ENCODE results near the gene MYCBPAP.

MYCBPAP gene

DNA sequence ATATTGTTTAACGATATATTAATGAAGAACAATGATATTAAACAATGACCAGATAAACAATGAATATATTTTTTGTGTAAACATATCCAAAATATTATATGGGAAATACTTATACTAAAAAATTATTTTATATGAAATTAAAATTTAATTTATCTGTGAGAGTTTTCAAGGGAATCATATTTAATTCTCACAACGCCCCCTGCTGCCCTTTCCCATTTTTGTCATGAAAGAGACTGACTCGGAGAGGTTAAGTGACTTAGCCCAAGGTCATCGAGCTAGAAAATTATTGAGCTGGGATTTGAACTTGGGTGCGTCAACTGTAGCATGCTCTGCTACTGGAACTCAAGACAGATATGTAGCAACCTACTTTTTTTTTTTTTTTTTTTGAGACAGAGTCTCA lies 7.2 kb upstream of the MYCBPAP start:
- DNase-seq (ENCODE audit: insufficient read length, low spot score) (no peak), FAIRE-seq (no peak)
- TF ChIP-seq, protein P1, sequence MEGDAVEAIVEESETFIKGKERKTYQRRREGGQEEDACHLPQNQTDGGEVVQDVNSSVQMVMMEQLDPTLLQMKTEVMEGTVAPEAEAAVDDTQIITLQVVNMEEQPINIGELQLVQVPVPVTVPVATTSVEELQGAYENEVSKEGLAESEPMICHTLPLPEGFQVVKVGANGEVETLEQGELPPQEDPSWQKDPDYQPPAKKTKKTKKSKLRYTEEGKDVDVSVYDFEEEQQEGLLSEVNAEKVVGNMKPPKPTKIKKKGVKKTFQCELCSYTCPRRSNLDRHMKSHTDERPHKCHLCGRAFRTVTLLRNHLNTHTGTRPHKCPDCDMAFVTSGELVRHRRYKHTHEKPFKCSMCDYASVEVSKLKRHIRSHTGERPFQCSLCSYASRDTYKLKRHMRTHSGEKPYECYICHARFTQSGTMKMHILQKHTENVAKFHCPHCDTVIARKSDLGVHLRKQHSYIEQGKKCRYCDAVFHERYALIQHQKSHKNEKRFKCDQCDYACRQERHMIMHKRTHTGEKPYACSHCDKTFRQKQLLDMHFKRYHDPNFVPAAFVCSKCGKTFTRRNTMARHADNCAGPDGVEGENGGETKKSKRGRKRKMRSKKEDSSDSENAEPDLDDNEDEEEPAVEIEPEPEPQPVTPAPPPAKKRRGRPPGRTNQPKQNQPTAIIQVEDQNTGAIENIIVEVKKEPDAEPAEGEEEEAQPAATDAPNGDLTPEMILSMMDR (IDR thresholded peaks at IDR 0.05; ENCODE audit: insufficient read depth, missing control alignments), result peak; percentile 58

DNA sequence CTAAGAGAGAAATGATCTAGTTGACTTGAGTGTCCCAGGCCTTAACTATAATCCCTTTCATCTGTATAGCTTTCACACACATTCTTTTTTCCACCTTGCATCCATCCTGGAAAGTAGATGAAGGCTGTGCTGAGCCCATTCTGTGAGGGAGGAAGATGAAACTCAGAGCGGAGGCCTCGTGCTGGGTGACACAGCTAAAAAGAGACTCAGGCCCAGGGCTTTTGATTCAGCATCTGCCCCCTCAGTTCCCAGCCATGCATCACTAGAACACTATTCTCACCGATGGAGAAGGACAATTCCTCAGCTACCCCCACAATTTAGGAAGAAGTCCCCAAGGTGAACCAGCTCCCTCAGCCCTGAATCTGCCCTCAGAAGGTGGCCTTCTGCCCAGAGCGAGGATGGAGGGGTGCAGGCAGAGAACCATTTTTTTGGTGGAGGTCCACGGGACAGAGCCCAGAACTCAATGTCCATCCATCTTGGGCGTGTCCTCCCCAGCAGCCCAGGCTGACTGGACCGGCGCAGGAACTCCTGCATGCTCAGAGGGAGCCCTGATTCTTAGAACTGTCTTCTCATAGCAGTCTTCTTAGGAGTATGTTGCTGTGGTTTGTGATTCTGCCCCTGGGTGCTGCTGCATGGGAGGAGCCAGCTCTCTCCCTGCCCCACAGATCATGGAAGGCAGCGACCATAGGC lies 5.8 kb upstream of the MYCBPAP start:
- FAIRE-seq, result no peak
- TF ChIP-seq, protein P1 (IDR thresholded peaks at IDR 0.05; ENCODE audit: insufficient read depth, missing control alignments), result no peak
- DNase-seq (ENCODE audit: insufficient read length, low spot score), result peak; percentile 52

DNA sequence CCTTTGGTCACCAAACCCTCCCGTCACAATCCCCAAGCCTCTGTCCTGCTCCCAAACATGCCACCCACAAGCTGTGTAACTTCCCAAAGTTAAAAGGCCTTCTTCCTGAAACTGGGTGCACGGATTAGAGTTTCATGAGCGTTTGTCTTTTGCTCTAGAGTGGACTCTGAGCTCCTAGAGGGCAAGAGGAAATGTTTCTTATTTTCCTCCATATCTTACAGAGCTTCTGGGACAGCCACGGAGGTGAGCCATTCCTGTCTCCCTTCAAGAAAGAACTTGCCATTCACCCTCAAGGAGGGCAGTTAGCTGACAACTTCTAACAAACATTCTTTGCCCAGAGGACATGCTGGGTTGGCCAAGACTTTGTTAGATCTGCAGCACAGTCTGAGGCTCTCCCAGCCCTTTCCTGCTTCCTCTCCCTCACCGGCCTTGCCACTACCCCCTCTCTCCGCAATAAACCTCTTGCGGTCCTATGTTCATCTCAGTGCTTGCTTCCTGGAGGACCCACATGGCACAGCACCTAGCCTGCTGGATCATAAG lies 2.6 kb upstream of the MYCBPAP start:
- TF ChIP-seq, protein P1 (IDR thresholded peaks at IDR 0.05; ENCODE audit: insufficient read depth, missing control alignments), result no peak
- FAIRE-seq (no peak), DNase-seq (ENCODE audit: insufficient read length, low spot score) (no peak)

DNA sequence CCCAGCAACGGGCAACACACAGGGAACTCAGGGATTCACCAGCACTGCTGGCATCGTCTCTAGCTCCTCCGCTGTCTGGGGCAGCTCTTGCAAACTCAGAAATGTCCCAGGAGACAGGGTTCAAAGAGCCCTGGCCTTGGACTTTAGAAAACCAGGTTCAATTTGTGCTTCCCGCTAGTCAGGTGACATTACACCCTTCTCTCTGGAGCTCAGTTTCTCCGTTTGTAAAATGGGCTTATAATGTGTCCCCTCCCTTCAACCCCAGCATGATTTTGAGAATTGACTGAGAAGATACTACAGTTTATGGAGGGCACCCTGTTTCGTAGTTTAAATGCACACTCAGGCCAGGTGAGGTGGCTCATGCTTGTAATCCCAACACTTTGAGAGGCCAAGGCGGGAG lies 1.9 kb upstream of the MYCBPAP start:
- TF ChIP-seq, protein P1 (IDR thresholded peaks at IDR 0.05; ENCODE audit: insufficient read depth, missing control alignments), result no peak
- no peak for DNase-seq (ENCODE audit: insufficient read length, low spot score)
- FAIRE-seq, result no peak

DNA sequence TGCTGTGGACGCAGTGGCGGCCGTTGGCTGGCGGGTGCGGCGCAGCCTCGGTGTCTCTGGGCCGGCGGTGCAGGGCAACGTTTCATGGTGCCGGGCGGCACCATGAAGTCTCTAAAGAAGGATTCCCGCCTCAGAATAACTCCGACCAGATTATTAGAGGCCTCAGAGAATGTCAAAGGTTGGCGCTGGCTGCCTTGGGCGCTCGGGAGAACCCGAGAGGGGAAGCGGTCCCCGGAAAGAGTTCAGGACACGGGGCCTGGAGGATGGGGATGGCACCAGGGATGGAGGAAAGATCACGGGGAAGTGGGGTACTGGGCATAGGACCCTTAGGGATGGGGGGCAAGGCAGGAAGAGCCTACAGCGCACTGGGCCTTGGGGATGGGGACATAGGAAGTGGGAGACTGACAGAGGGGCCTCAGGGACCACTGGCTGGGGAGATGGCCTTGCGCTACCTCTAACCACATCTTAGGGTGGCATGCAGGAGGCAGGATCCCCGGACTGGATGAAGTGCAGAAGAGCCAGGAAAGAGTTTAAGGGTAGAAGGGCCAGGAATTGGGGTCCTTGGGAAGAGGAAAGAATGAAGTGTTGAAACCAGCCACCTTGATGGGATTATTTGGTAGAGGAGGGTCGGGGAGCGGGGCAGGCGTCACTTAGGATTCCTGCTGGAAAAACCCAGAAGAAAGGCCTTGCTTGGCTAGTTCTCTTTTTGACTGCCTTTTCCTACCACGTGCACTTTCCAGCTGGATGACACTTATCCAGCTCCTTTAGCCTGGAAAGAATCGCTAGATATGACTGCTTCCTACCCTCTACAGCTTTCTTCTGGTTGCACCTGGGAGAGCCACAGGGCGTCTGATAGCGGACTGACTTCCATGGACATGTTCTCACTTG lies 578 bp downstream of the MYCBPAP start:
- TF ChIP-seq, protein P1 (IDR thresholded peaks at IDR 0.05; ENCODE audit: insufficient read depth, missing control alignments), result no peak
- FAIRE-seq (no peak), DNase-seq (ENCODE audit: insufficient read length, low spot score) (no peak)

DNA sequence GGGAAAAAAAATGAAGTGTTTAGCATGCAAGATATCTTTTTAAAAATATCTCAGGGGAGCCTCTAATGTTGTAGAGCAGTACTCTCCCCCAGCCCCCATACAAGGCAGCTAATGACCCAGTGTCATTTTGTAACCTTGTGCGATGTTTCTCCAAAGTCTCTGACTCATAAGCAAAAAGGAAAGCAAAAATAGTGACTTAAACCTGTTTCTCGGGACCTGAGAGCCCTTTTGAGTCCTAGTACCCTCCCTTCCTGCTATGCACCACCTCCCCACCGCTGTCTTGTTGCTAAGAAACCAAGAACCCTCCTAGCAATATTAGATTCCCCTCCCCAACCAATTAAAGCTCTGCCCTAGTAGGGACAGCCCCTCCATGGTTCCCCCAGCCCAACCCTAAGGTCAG lies 2.8 kb downstream of the MYCBPAP start:
- no peak for FAIRE-seq
- TF ChIP-seq, protein P1 (IDR thresholded peaks at IDR 0.05; ENCODE audit: insufficient read depth, missing control alignments), result no peak
- no peak for DNase-seq (ENCODE audit: insufficient read length, low spot score)

All from D721Med (cell line).